Activated CD4-positive, CD25-positive, alpha-beta regulatory T cell treated with anti-CD3 and anti-CD28 coated beads, Interleukin-2, amount 50 U/mL, for 24 hours (primary cell): ENCODE measurements around the gene NPR2.

Experiments used
- ATAC-seq, 2 donors: fragments of 150-1000 bp; cut with Tn5 transposase; one replicate each; pipeline ENCODE4 v1.10.0; 2021; ENCODE audit warnings: mild to moderate bottlenecking in 1 of 2, moderate library complexity in 1 of 2

The NPR2 gene

DNA sequence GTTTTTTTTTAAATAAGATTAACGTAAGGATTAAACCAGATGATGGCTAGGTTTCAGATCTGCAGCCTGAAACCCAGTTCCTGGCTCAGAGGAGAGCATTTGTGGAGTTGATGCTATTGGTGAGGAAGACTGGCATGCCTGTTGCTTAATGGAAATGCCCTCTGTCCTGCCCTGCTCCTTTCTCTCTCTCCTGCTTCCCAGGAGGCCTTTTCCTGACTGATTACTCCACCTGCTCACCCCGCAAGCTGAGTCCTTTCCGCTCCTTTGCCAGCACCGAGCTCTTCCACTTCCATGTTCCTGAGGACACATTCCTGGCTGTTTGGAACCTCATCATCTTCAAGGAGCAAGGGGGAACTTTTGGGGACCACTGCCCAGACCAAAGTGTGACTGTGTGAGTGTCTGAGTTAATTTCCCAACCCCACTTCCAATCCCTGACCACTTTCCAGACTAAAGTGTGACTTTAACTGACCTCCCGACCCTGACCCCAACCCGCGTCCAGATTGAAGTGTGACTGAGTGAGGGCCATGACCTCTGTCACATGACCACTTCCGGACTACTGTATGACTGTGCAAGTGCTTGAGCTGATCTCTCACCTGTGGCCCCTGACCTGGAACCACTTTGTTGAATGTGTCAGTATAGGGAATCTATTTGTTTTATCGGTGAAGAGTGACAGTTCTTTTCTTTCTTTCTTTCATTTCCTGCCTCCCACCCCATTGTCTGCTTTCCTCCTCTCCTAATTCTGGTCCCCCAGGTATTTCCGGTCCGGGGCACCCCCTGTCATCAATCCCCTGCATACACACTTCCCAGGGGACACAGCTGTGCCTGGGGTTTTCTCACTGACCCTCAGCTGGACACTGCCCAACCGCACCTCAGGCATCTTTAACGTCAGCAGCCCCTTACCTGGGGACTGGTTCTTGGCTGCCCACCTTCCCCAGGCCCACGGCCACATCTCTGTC is 43.1 kb downstream of the NPR2 start:
- ATAC-seq: no peak

GRCh38 chr9:35835216-35835632 is 43.8 kb downstream of the NPR2 start:
- no peak for ATAC-seq

GRCh38 chr9:35835766-35836165 is 44.4 kb downstream of the NPR2 start:
- no peak for ATAC-seq

DNA sequence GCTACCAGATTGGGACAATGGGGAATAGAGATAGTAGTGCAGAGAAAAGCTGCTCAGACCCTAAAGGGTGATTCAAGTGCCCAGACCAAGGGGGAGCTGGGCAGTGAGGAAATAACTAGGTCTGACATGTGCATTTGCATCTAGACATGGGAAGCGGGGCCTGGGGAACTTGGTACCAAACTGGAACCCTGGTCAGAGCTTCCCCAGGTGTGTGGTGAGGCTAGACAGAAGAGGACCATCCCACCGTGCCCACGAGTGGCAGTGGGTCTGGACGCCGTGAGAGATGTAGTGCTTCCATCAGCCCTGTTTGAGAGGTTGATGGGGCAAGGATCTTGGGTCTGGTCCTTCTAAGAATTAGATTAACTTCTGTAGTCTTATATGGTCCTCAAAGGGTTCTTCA is 45.2 kb downstream of the NPR2 start:
- no peak for ATAC-seq

- no peak for ATAC-seq
These were observed 48.5 kb downstream of the NPR2 start for GRCh38 chr9:35839926-35840325.

DNA sequence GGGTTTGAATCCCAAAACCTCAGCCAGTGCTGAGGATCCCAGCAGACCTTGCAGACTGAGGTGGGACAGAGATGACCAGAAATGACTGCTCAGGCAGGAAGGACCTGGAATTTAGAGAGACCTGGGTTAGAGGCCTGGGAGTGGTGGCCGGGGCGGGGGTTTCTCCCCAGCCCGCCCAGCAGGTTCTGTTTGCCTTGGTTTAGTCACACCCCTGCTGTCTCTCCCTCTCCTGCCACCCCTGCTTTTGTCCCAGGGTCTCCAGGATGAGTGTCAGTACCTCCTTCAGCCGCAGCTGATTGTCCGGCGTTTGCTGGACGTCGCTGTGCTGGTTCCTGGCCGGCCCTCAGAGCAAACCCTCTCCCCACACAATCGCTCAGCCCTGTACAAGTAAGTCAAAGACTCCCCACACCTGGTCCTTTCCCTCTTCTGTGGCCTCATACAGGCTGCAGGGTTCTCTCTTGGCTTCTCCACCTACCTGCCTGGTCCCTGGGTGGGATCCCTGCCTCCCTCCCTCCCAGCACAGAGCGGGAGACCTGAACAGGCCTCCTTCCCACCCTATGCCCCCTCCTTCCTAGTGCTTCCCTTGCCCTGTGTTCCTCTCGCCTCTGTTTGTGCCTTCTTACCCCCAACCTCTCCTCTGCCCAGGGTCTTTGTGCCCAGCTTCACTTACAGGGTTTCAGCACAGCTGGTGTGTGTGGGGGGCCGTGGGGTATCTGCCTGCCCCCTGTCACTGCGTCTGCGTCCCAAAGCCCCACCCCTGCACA is 49.7 kb downstream of the NPR2 start:
- no peak for ATAC-seq

DNA sequence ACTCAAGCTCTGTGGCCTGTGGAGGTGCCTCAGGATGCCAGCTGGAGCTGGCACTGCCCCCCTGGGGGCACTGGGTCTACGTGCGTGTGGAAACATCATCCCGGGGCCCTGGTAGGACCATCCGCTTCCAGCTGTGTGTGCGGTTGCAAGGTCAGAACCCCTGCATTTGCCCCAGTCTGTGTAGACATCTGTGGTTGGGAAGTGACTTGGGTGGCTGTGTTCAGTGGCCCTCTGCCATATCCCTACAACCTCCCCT is 50.2 kb downstream of the NPR2 start:
- no peak for ATAC-seq

DNA sequence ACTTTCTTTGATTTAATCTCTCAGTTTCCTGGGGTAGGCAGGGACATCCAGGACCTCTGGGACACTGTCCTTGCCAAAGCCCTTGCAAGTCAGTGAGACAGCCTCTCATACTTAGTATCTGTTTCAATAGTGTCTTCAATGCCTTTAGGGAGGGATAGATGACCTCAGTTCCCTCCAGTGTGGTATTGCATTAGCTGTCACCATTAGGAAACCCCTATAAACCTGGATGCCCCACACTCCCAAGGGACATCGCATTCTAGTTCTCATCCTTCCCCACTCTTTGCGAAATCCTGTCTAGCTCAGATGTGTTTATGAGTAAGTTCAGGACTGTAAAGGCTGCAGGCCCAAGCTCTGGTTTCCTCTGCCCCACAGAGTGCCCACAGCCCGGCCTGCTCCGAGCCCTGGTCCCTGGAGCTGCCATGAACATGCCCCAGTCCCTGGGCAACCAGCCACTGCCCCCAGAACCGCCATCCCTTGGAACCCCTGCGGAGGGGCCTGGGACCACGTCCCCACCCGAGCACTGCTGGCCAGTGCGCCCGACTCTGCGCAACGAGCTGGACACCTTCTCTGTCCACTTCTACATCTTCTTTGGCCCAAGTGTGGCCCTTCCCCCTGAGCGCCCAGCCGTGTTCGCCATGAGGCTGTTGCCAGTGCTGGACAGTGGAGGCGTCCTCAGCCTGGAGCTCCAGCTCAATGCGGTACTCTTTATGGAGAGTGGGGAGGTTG is 50.8 kb downstream of the NPR2 start:
- no peak for ATAC-seq

- peak; percentile 35 to 43 for ATAC-seq
These were observed 51.4 kb downstream of the NPR2 start for GRCh38 chr9:35842795-35843194.

DNA sequence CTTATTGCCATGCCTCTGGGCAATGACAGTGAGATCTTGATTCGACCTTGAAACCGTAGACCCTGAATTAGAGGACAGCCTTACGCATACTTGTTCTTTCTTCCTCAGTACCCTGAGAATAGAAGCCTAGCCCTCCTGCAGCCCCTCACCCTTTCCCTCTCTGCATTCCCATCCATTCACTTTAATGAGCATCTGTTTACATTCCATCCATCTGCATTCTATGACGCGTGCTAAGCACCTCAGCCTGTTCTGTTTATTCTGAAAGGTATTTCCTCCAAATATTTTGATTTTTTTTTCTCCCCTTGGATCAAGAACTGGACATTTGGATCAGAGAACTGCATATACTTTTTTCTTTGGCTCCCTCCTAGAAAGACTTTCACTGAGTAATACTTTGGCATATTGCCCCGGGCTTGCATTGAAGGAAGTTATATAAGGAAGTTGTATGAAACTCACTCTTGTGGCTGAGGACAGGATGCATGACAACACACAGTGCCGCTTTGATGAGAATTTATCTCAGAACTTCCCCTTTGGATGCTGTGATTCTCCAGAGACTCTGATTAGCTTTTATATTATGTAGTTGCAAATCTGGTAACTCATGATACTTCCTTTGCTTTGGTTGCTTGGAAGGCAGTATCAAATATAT is 53.4 kb downstream of the NPR2 start:
- no peak for ATAC-seq

GRCh38 chr9:35845824-35846771 is 54.7 kb downstream of the NPR2 start:
- ATAC-seq: no peak

DNA sequence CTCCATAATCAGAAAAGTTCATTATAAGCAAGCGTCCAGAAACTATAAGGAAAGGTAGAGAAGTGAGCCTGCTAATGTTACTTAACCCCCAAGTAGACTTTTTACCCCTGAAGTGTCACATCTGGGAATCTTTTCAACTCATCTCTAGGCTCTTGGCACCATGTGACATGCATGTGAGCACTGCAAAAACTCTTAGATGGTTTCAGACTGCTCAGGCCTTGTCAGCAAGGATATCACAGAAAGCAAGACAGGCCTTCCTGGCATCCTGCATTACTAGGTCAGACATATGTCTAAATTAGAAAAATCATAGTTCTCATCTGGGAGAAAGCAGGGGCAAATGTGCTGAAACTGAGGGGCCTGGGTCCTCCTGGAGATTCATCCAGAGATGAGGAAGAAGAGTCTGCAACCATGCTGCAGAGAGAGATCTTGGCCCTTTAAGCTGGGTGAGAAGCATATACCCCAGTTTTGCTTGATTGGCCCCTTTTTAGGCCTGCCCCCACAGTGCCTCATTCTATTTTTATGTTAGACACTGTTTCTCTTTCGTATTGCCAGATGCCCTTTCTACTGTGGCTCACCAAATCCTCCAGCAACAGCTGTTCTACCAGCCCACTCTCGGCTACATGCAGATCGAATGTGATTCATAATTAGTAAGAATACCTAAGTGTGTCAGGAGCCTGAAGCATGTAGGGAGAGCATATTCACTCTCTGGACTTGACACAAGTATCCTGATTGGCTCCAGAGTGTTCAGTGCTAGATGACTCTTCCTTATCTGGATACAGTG is 56.6 kb downstream of the NPR2 start:
- ATAC-seq: peak; percentile 94 to 97

- no peak for ATAC-seq
These were observed 61.0 kb downstream of the NPR2 start for GRCh38 chr9:35852267-35852815.

DNA sequence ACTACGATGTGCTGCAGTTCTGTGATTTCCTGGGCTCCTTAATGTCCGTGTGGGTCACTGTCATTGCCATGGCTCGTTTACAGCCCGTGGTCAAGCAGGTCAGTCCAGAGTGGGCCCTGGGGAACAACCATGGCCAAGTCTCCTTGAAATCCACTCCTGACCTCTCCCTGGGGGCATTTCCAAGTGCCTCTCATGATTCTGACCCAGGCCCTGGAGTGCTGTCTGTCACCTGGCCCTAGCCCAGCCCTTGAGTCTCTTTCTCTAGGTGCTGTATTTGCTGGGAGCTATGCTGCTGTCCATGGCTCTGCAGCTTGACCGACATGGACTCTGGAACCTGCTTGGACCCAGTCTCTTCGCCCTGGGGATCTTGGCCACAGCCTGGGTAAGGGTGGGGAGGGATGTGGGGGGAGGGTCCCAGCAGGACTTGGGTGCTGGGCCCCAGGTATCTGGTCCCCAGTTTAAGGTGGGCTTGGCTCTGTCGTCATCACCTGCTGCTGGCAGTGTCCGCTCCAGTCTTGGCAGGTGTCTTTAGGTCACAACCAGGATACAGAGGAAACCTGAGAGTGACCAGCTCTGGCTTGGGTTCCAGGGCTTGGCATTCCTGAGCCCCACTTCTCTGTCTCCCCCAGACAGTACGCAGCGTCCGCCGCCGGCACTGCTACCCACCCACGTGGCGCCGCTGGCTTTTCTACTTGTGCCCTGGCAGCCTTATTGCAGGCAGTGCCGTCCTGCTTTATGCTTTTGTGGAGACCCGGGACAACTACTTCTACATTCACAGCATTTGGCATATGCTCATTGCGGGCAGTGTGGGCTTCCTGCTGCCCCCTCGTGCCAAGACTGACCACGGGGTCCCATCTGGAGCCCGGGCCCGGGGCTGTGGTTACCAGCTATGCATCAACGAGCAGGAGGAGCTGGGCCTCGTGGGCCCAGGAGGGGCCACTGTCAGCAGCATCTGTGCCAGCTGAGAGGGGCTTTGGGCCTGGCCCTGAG is 61.8 kb downstream of the NPR2 start:
- ATAC-seq: no peak

- no peak for ATAC-seq
These were observed 62.8 kb downstream of the NPR2 start for GRCh38 chr9:35854091-35854762.

GRCh38 chr9:35856206-35856605 is 64.8 kb downstream of the NPR2 start:
- ATAC-seq: no peak

DNA sequence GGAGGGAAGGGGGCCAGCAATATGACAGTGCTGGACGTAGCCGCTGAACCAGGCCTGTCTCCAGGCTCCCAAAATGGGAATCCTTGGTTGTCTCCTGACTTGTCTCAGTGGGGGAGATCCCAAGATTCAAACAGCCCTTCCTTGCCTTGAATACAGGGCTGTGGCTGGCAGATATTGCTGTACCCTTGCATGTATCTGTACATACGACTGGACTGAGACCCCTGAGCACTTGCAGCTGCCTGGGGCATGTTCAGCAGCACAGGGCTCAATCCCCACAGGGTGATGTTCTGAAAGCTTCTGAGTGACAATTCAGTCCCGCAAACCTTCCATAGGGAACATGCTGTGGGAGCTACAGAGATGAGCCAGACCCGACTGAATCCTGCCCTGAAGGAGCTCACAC is 65.5 kb downstream of the NPR2 start:
- no peak for ATAC-seq

- ATAC-seq: no peak
These were observed 67.1 kb downstream of the NPR2 start for GRCh38 chr9:35858458-35858857.
